22Rv1 (cell line): ENCODE measurements around the gene GPC1.

ENCODE experiments used
- ZFX ChIP-seq: fragments of 450-650 bp; IDR thresholded peaks from 2 replicates; pipeline ENCODE4 v1.6.1; 2017; ENCODE audit warnings: antibody characterized with exemption, borderline replicate concordance
- TF ChIP-seq, protein P1 (sequence below): fragments of 450-650 bp; IDR thresholded peaks from 2 replicates; pipeline ENCODE4 v1.5.1; 2017; ENCODE audit warnings: mild to moderate bottlenecking

DNA sequence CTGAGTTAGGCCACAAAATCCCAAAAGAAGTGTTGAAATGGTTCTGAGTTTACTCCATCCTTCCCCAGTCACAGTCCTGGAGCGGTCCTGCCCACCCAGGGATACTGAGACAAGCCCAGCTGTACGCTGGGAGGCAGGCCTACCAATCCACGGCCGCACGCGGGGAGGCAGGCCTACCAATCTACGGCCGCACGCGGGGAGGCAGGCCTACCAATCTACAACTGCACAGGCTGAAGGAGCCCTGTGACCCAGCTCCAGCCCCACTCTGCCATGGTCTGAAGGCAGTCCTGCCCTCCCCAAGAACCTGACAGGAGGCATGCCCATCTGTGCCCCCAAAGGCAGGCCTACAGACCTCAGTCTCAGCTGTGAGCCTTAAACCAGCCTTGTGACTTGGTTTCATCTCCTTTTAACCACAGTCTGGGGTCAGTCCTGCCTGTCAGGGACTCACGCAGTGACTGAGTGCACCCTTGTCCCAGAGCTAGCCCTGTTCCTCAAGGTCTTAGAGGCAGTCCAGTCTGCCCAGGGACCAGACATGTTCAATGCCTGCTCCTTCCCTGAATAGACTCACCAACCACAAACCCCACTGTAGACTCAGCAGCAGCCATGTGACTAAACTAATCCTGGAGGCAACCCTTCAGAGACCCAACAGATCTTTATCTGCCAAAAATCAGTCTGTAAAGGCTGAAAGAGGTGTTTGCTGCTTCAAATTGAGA, 36.8 kb downstream of the GPC1 start:
- TF ChIP-seq, protein P1, sequence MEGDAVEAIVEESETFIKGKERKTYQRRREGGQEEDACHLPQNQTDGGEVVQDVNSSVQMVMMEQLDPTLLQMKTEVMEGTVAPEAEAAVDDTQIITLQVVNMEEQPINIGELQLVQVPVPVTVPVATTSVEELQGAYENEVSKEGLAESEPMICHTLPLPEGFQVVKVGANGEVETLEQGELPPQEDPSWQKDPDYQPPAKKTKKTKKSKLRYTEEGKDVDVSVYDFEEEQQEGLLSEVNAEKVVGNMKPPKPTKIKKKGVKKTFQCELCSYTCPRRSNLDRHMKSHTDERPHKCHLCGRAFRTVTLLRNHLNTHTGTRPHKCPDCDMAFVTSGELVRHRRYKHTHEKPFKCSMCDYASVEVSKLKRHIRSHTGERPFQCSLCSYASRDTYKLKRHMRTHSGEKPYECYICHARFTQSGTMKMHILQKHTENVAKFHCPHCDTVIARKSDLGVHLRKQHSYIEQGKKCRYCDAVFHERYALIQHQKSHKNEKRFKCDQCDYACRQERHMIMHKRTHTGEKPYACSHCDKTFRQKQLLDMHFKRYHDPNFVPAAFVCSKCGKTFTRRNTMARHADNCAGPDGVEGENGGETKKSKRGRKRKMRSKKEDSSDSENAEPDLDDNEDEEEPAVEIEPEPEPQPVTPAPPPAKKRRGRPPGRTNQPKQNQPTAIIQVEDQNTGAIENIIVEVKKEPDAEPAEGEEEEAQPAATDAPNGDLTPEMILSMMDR: no peak
- no peak for TF ChIP-seq ZFX
